ENCODE measurements around the gene GALK2. TPM values are rescaled to one million over a fixed set of nuclear protein-coding genes. Genes with fewer than 3 reads are reported as not detected.

The GALK2 gene
- total RNA-seq, 1 donor, result 44.2 TPM

GRCh38 chr15:49154799-49155109 is 15.3 kb upstream of the GALK2 start:
- Histone ChIP-seq H3K4me3 (ENCODE audit: insufficient read depth, low read length) (peak overlapping the region; percentile 86), H3K27me3 (ENCODE audit: insufficient read depth, low read length) (no peaks in the 10 kb centered on the region), H3K9me3 (ENCODE audit: low read depth, low read length) (no peaks in the 10 kb centered on the region), H3K4me1 (ENCODE audit: insufficient read depth, low read length) (peaks cover 23% of the 10 kb centered on the region), H3K27ac (ENCODE audit: low read depth, low read length) (peak overlapping the region; percentile 97), H2AFZ (ENCODE audit: low read length) (peak overlapping the region; percentile 89), H3K4me2 (ENCODE audit: insufficient read depth, low read length) (peak overlapping the region; percentile 87), H4K20me1 (ENCODE audit: insufficient read depth, low read length) (peaks cover 16% of the 10 kb centered on the region), H3K36me3 (ENCODE audit: insufficient read depth, low read length) (no peaks in the 10 kb centered on the region), H3K79me2 (ENCODE audit: insufficient read depth, low read length) (peaks cover 86% of the 10 kb centered on the region)
- no peak for DNase-seq (ENCODE audit: insufficient read length, low spot score, missing footprints)
- no peak for TF ChIP-seq CTCF (IDR thresholded peaks at IDR 0.05; ENCODE audit: extremely low read depth, low read depth, low read length)

GRCh38 chr15:49155110-49155833 is 14.8 kb upstream of the GALK2 start, which contains the start of gene COPS2:
Gene COPS2, minus strand, starts transcription at chr15:49155599. Its CDS starts 21 bp downstream, at chr15:49155578.
- no peak for TF ChIP-seq CTCF (IDR thresholded peaks at IDR 0.05; ENCODE audit: extremely low read depth, low read depth, low read length)
- H3K4me2 ChIP-seq (ENCODE audit: insufficient read depth, low read length), result peak within 1 kb of the TSS; percentile 87
- no peaks in the 10 kb centered on the region for H3K36me3 ChIP-seq (ENCODE audit: insufficient read depth, low read length)
- no peaks in the 10 kb centered on the region for H3K9me3 ChIP-seq (ENCODE audit: low read depth, low read length)
- H3K27ac ChIP-seq (ENCODE audit: low read depth, low read length), result peak within 1 kb of the TSS; percentile 97
- peaks cover 23% of the 10 kb centered on the region for H3K4me1 ChIP-seq (ENCODE audit: insufficient read depth, low read length)
- peak within 1 kb of the TSS; percentile 86 for H3K4me3 ChIP-seq (ENCODE audit: insufficient read depth, low read length)
- no peaks in the 10 kb centered on the region for H3K27me3 ChIP-seq (ENCODE audit: insufficient read depth, low read length)
- H2AFZ ChIP-seq (ENCODE audit: low read length), result peak within 1 kb of the TSS; percentile 93
- peak; percentile 87 for DNase-seq (ENCODE audit: insufficient read length, low spot score, missing footprints)
- peaks cover 16% of the 10 kb centered on the region for H4K20me1 ChIP-seq (ENCODE audit: insufficient read depth, low read length)
- peaks cover 84% of the 10 kb centered on the region for H3K79me2 ChIP-seq (ENCODE audit: insufficient read depth, low read length)

GRCh38 chr15:49155834-49156627 is 14.0 kb upstream of the GALK2 start:
- H3K27ac ChIP-seq (ENCODE audit: low read depth, low read length), result peak overlapping the region; percentile 97
- peaks cover 13% of the 10 kb centered on the region for H4K20me1 ChIP-seq (ENCODE audit: insufficient read depth, low read length)
- peak overlapping the region; percentile 87 for H3K4me2 ChIP-seq (ENCODE audit: insufficient read depth, low read length)
- H3K9me3 ChIP-seq (ENCODE audit: low read depth, low read length), result no peaks in the 10 kb centered on the region
- H3K79me2 ChIP-seq (ENCODE audit: insufficient read depth, low read length), result peaks cover 81% of the 10 kb centered on the region
- peak overlapping the region; percentile 93 for H2AFZ ChIP-seq (ENCODE audit: low read length)
- peaks cover 23% of the 10 kb centered on the region for H3K4me1 ChIP-seq (ENCODE audit: insufficient read depth, low read length)
- H3K36me3 ChIP-seq (ENCODE audit: insufficient read depth, low read length), result no peaks in the 10 kb centered on the region
- peak overlapping the region; percentile 86 for H3K4me3 ChIP-seq (ENCODE audit: insufficient read depth, low read length)
- no peaks in the 10 kb centered on the region for H3K27me3 ChIP-seq (ENCODE audit: insufficient read depth, low read length)
- peak; percentile 36 for DNase-seq (ENCODE audit: insufficient read length, low spot score, missing footprints)
- TF ChIP-seq CTCF (IDR thresholded peaks at IDR 0.05; ENCODE audit: extremely low read depth, low read depth, low read length), result no peak

GRCh38 chr15:49163678-49164077 is 6.4 kb upstream of the GALK2 start:
- Histone ChIP-seq H3K27me3 (ENCODE audit: insufficient read depth, low read length) (no peaks in the 10 kb centered on the region), H3K79me2 (ENCODE audit: insufficient read depth, low read length) (peaks cover 21% of the 10 kb centered on the region), H4K20me1 (ENCODE audit: insufficient read depth, low read length) (no peaks in the 10 kb centered on the region), H3K27ac (ENCODE audit: low read depth, low read length) (no peak overlapping the region), H3K9me3 (ENCODE audit: low read depth, low read length) (no peaks in the 10 kb centered on the region), H3K4me2 (ENCODE audit: insufficient read depth, low read length) (no peak overlapping the region), H3K4me1 (ENCODE audit: insufficient read depth, low read length) (no peaks in the 10 kb centered on the region), H2AFZ (ENCODE audit: low read length) (no peak overlapping the region), H3K36me3 (ENCODE audit: insufficient read depth, low read length) (peaks cover 7% of the 10 kb centered on the region), H3K4me3 (ENCODE audit: insufficient read depth, low read length) (no peak overlapping the region)
- TF ChIP-seq CTCF (IDR thresholded peaks at IDR 0.05; ENCODE audit: extremely low read depth, low read depth, low read length), result no peak
- DNase-seq (ENCODE audit: insufficient read length, low spot score, missing footprints), result no peak
